ENCODE results near the gene EEFSEC.

The EEFSEC gene

GRCh38 chr3:128412180-128413002 lies 259.1 kb downstream of the EEFSEC start:
- no peaks in the 10 kb centered on the region for H3K36me3 ChIP-seq (ENCODE audit: control insufficient read depth, low read depth, low read length)
- no peaks in the 10 kb centered on the region for H3K27me3 ChIP-seq (ENCODE audit: control insufficient read depth, insufficient read depth, low read length)
- H3K9me3 ChIP-seq (ENCODE audit: control insufficient read depth, low read depth, low read length), result no peaks in the 10 kb centered on the region
- H3K27ac ChIP-seq (ENCODE audit: low read length), result no peak overlapping the region
- peaks cover 9% of the 10 kb centered on the region for H3K4me1 ChIP-seq (ENCODE audit: control insufficient read depth, low read depth, low read length)
- H3K9ac ChIP-seq (ENCODE audit: low read length), result no peak overlapping the region
- H3K4me3 ChIP-seq (ENCODE audit: low read length), result no peak overlapping the region

DNA sequence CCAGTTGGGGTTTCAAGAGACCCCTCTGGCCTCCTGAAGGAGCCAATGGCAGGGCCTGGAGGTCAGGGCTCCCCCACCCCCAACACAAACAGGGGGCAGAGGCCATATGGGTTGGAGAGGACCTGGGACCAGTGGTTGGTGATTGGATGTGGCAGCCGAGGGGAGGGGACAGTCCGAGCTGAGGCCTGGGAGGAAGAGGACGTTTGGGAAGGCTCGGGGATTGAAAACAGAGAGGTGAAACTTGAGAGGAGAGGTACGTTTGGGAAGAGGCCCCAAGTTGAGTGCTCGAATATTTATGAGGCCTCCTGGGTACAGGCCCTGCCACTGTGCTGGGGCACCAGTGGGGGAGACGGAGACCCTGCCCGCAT lies 259.7 kb downstream of the EEFSEC start:
- peaks cover 9% of the 10 kb centered on the region for H3K4me1 ChIP-seq (ENCODE audit: control insufficient read depth, low read depth, low read length)
- no peak overlapping the region for H3K27ac ChIP-seq (ENCODE audit: low read length)
- H3K36me3 ChIP-seq (ENCODE audit: control insufficient read depth, low read depth, low read length), result no peaks in the 10 kb centered on the region
- no peak overlapping the region for H3K4me3 ChIP-seq (ENCODE audit: low read length)
- no peaks in the 10 kb centered on the region for H3K27me3 ChIP-seq (ENCODE audit: control insufficient read depth, insufficient read depth, low read length)
- no peaks in the 10 kb centered on the region for H3K9me3 ChIP-seq (ENCODE audit: control insufficient read depth, low read depth, low read length)
- H3K9ac ChIP-seq (ENCODE audit: low read length), result no peak overlapping the region

DNA sequence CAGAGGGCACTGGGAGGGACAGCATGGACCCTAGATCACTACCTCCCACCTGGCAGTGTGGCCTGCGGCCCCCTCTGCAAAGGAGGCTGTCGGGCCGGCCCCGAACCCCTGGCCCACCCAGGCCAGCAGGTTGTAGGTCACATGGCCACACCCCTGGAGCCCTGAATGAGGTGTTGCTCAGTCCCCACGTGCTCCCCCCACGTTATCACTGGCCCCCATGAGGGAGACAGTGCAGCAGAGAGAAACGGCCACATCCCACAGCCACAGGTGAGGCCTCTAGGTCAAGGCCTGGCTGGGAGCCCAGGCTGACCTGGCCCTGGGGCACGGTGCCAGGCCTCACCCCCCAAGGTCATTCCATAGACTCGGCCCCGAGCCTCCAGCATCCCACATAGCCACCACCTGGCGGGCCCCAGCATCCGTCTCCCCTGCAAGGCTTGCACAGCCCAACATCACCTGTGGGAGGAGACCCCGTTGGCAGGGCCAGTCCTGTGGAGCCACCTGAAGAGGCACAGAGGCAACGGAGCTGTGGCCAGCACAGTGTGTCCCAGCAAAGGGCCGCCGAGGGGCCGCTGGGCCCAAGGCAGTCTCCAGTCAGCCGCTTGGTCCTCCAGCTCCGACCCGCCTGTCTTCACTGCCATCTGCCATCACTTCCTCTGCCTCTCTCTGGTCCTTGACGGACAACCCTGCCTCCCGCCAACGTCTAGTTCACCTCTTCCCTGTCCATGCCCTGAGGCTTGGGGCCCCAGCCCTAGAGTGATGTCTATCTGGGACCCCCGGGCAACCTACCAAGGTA lies 260.3 kb downstream of the EEFSEC start:
- H3K4me3 ChIP-seq (ENCODE audit: low read length), result no peak overlapping the region
- no peaks in the 10 kb centered on the region for H3K9me3 ChIP-seq (ENCODE audit: control insufficient read depth, low read depth, low read length)
- H3K36me3 ChIP-seq (ENCODE audit: control insufficient read depth, low read depth, low read length), result no peaks in the 10 kb centered on the region
- no peak overlapping the region for H3K9ac ChIP-seq (ENCODE audit: low read length)
- H3K27ac ChIP-seq (ENCODE audit: low read length), result no peak overlapping the region
- peaks cover 9% of the 10 kb centered on the region for H3K4me1 ChIP-seq (ENCODE audit: control insufficient read depth, low read depth, low read length)
- no peaks in the 10 kb centered on the region for H3K27me3 ChIP-seq (ENCODE audit: control insufficient read depth, insufficient read depth, low read length)

DNA sequence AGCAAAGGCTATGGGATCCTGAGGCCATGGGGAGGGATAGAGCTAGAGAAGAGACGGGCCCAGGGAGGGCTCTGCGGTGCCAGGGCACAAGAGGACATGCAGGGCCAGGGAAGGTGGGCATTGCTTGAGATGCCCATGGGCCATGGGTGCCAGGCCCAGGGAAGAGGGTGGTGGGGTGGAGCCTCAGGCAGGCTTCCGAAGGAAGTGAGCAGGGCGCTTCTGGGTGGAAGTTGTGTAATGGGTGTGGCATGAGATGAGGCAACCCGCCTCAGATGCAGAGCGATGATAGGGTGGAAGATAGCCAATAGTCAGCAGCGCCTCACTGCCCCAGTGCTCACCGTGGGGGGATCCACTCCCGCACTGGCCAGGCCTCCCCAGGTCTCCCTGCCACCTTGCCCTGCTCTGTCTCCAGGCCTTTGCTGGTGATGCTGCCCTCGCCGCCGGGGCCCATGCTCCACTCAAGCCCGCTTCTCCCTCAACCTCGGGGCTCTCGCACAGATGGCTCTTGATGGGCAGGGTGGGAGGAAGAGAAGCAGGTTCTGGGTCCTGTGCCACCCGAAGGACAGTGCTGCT lies 262.0 kb downstream of the EEFSEC start:
- H3K9ac ChIP-seq (ENCODE audit: low read length), result no peak overlapping the region
- no peak overlapping the region for H3K4me3 ChIP-seq (ENCODE audit: low read length)
- no peak overlapping the region for H3K27ac ChIP-seq (ENCODE audit: low read length)

DNA sequence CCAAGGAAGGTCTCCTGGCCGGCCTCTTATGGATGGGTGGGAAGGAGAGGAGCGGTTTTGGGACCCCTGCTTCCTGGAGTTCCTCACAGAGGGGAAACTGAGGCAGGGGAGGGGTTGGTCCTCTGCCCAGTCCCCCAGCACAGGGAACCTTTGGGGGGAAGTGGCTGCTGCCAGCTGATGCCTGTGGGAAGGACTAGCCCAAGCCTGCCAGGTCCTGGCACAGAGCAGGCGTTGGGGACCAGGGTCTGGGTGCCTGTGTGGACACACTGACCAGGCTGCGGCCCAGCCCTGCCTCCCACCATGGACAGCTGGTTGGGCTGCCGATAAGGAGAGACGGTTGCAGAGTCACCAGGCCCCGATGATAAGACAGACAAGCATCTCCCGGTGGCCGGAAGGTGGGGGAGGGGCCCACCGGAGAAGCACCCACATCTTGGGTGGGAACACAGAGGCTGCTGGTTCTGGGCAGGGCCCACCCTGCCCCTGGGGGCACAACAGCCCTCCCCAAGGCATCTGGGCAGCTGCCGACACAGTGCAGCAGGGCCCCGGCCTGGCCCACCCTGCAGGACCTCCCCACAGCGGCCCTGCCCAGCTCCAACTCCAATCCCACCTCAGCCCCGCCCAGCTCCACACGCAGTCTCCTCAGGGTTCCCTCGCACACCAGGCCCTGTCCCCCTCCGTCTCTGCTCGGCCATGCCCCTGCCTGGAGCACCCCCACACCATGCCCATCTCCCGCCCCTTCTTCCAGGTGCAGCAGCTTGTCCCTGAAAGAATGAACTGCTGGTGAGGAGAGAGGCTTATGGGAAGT lies 262.7 kb downstream of the EEFSEC start:
- Histone ChIP-seq H3K4me3 (ENCODE audit: low read length) (no peak overlapping the region), H3K27ac (ENCODE audit: low read length) (no peak overlapping the region), H3K36me3 (ENCODE audit: control insufficient read depth, low read depth, low read length) (no peaks in the 10 kb centered on the region), H3K9ac (ENCODE audit: low read length) (no peak overlapping the region), H3K27me3 (ENCODE audit: control insufficient read depth, insufficient read depth, low read length) (no peaks in the 10 kb centered on the region), H3K9me3 (ENCODE audit: control insufficient read depth, low read depth, low read length) (no peaks in the 10 kb centered on the region), H3K4me1 (ENCODE audit: control insufficient read depth, low read depth, low read length) (peaks cover 9% of the 10 kb centered on the region)

More for the DNA sequence above, 262.0 kb downstream of the EEFSEC start:
- no peaks in the 10 kb centered on the region for H3K9me3 ChIP-seq (ENCODE audit: control insufficient read depth, low read depth, low read length)
- no peaks in the 10 kb centered on the region for H3K36me3 ChIP-seq (ENCODE audit: control insufficient read depth, low read depth, low read length)
- H3K4me1 ChIP-seq (ENCODE audit: control insufficient read depth, low read depth, low read length), result peaks cover 9% of the 10 kb centered on the region
- H3K27me3 ChIP-seq (ENCODE audit: control insufficient read depth, insufficient read depth, low read length), result no peaks in the 10 kb centered on the region

- Histone ChIP-seq H3K9me3 (ENCODE audit: control insufficient read depth, low read depth, low read length) (no peaks in the 10 kb centered on the region), H3K36me3 (ENCODE audit: control insufficient read depth, low read depth, low read length) (no peaks in the 10 kb centered on the region), H3K27ac (ENCODE audit: low read length) (no peak overlapping the region), H3K4me1 (ENCODE audit: control insufficient read depth, low read depth, low read length) (peaks cover 9% of the 10 kb centered on the region), H3K27me3 (ENCODE audit: control insufficient read depth, insufficient read depth, low read length) (no peaks in the 10 kb centered on the region), H3K4me3 (ENCODE audit: low read length) (no peak overlapping the region), H3K9ac (ENCODE audit: low read length) (no peak overlapping the region)
These were observed 263.4 kb downstream of the EEFSEC start for GRCh38 chr3:128416578-128417211.

GRCh38 chr3:128418900-128419299 lies 265.6 kb downstream of the EEFSEC start:
- H3K9me3 ChIP-seq (ENCODE audit: control insufficient read depth, low read depth, low read length), result no peaks in the 10 kb centered on the region
- H3K36me3 ChIP-seq (ENCODE audit: control insufficient read depth, low read depth, low read length), result no peaks in the 10 kb centered on the region
- H3K4me3 ChIP-seq (ENCODE audit: low read length), result no peak overlapping the region
- H3K27me3 ChIP-seq (ENCODE audit: control insufficient read depth, insufficient read depth, low read length), result no peaks in the 10 kb centered on the region
- no peaks in the 10 kb centered on the region for H3K4me1 ChIP-seq (ENCODE audit: control insufficient read depth, low read depth, low read length)
- no peak overlapping the region for H3K9ac ChIP-seq (ENCODE audit: low read length)
- H3K27ac ChIP-seq (ENCODE audit: low read length), result no peak overlapping the region

GRCh38 chr3:128419311-128419710 lies 266.0 kb downstream of the EEFSEC start:
- Histone ChIP-seq H3K4me3 (ENCODE audit: low read length) (no peak overlapping the region), H3K9ac (ENCODE audit: low read length) (no peak overlapping the region), H3K4me1 (ENCODE audit: control insufficient read depth, low read depth, low read length) (no peaks in the 10 kb centered on the region), H3K9me3 (ENCODE audit: control insufficient read depth, low read depth, low read length) (no peaks in the 10 kb centered on the region), H3K27me3 (ENCODE audit: control insufficient read depth, insufficient read depth, low read length) (no peaks in the 10 kb centered on the region), H3K36me3 (ENCODE audit: control insufficient read depth, low read depth, low read length) (no peaks in the 10 kb centered on the region), H3K27ac (ENCODE audit: low read length) (no peak overlapping the region)

DNA sequence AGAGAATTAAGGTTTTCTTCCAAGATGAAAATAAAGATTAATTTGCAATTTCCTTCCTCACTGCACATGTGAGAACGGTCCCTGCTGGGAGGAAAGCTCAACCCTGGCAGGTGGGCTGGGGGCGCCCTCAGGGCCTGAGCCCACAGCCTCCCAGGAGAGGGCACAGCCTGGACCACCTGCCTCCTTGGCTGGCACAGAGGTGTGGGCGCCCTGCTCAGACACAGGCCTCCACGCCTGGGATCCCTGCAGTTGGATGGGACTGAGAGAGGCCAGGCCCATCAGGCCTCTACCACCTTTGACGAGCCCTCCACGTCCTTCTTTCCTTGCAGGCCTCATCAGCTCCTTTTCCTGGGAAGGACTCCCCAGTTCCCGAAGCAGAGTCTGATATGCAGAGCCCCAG lies 267.0 kb downstream of the EEFSEC start:
- no peak overlapping the region for H3K4me3 ChIP-seq (ENCODE audit: low read length)
- no peaks in the 10 kb centered on the region for H3K4me1 ChIP-seq (ENCODE audit: control insufficient read depth, low read depth, low read length)

GRCh38 chr3:128420720-128421438 lies 267.6 kb downstream of the EEFSEC start:
- Histone ChIP-seq H3K9ac (ENCODE audit: low read length) (no peak overlapping the region), H3K27ac (ENCODE audit: low read length) (no peak overlapping the region), H3K27me3 (ENCODE audit: control insufficient read depth, insufficient read depth, low read length) (peaks cover 11% of the 10 kb centered on the region), H3K4me3 (ENCODE audit: low read length) (no peak overlapping the region), H3K9me3 (ENCODE audit: control insufficient read depth, low read depth, low read length) (no peaks in the 10 kb centered on the region), H3K4me1 (ENCODE audit: control insufficient read depth, low read depth, low read length) (no peaks in the 10 kb centered on the region), H3K36me3 (ENCODE audit: control insufficient read depth, low read depth, low read length) (no peaks in the 10 kb centered on the region)

More for the DNA sequence above, 267.0 kb downstream of the EEFSEC start:
- H3K27ac ChIP-seq (ENCODE audit: low read length), result no peak overlapping the region
- H3K27me3 ChIP-seq (ENCODE audit: control insufficient read depth, insufficient read depth, low read length), result peaks cover 5% of the 10 kb centered on the region
- no peak overlapping the region for H3K9ac ChIP-seq (ENCODE audit: low read length)
- no peaks in the 10 kb centered on the region for H3K9me3 ChIP-seq (ENCODE audit: control insufficient read depth, low read depth, low read length)
- H3K36me3 ChIP-seq (ENCODE audit: control insufficient read depth, low read depth, low read length), result no peaks in the 10 kb centered on the region

Measured in iPS-18a (cell line).